Measurements from ENCODE around the gene RASSF1. TPM values are rescaled to one million over a fixed set of nuclear protein-coding genes. Genes with fewer than 3 reads are reported as not detected.
A peak's percentile ranks its signal among the peaks of the same experiment; 100 is the strongest.

The RASSF1 gene
- total and polyA plus RNA-seq, 2 of the 13 experiments (the other 11 are each of a cell fraction or from before 2014, with no cell fraction given), result 10.2 to 27.5 TPM

DNA sequence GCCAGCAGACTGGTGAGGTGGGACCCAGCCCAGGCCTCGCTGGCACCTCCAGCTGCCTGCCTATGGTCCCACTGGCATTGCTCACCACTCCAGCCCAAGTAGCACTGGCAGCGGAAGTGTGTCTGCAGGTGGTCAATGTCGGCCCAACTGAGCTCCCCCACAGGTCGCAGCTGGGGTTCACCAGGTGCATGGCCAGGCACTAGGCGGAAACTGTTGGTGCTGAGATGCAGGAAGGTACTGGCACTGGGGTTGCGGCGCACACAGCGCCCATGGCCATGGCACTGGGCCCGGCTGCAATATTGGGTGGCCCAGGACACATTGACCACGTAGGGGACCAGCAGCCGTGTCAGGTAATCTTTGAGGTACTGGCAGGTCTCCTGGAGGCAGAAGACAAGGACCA lies 22.5 kb downstream of the RASSF1 start (continued):
- TF ChIP-seq, protein P1, sequence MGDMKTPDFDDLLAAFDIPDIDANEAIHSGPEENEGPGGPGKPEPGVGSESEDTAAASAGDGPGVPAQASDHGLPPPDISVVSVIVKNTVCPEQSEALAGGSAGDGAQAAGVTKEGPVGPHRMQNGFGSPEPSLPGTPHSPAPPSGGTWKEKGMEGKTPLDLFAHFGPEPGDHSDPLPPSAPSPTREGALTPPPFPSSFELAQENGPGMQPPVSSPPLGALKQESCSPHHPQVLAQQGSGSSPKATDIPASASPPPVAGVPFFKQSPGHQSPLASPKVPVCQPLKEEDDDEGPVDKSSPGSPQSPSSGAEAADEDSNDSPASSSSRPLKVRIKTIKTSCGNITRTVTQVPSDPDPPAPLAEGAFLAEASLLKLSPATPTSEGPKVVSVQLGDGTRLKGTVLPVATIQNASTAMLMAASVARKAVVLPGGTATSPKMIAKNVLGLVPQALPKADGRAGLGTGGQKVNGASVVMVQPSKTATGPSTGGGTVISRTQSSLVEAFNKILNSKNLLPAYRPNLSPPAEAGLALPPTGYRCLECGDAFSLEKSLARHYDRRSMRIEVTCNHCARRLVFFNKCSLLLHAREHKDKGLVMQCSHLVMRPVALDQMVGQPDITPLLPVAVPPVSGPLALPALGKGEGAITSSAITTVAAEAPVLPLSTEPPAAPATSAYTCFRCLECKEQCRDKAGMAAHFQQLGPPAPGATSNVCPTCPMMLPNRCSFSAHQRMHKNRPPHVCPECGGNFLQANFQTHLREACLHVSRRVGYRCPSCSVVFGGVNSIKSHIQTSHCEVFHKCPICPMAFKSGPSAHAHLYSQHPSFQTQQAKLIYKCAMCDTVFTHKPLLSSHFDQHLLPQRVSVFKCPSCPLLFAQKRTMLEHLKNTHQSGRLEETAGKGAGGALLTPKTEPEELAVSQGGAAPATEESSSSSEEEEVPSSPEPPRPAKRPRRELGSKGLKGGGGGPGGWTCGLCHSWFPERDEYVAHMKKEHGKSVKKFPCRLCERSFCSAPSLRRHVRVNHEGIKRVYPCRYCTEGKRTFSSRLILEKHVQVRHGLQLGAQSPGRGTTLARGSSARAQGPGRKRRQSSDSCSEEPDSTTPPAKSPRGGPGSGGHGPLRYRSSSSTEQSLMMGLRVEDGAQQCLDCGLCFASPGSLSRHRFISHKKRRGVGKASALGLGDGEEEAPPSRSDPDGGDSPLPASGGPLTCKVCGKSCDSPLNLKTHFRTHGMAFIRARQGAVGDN (CRISPR knock-in tag; IDR thresholded peaks at IDR 0.05), result 0 out of 2 replicates have a peak, but pooled peaks have one; percentile 32
- TF ChIP-seq THYN1 (CRISPR knock-in tag; IDR thresholded peaks at IDR 0.05; ENCODE audit: borderline replicate concordance, low read depth), result no peak
- TF ChIP-seq ZNF572 (CRISPR knock-in tag; IDR thresholded peaks at IDR 0.05), result no peak
- no peak for TF ChIP-seq HES4 (CRISPR knock-in tag; IDR thresholded peaks at IDR 0.05; ENCODE audit: borderline replicate concordance)
- TF ChIP-seq, protein P2, sequence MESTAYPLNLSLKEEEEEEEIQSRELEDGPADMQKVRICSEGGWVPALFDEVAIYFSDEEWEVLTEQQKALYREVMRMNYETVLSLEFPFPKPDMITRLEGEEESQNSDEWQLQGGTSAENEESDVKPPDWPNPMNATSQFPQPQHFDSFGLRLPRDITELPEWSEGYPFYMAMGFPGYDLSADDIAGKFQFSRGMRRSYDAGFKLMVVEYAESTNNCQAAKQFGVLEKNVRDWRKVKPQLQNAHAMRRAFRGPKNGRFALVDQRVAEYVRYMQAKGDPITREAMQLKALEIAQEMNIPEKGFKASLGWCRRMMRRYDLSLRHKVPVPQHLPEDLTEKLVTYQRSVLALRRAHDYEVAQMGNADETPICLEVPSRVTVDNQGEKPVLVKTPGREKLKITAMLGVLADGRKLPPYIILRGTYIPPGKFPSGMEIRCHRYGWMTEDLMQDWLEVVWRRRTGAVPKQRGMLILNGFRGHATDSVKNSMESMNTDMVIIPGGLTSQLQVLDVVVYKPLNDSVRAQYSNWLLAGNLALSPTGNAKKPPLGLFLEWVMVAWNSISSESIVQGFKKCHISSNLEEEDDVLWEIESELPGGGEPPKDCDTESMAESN (CRISPR knock-in tag; conservative IDR thresholded peaks at IDR 0.05), result no peak
- TF ChIP-seq ZNF354B (CRISPR knock-in tag; IDR thresholded peaks at IDR 0.05), result no peak
- TF ChIP-seq NFE2 (CRISPR knock-in tag; IDR thresholded peaks at IDR 0.05), result no peak
- TF ChIP-seq AGO2 (optimal IDR thresholded peaks at IDR 0.05; ENCODE audit: low read depth, low read length), result peak; percentile 75
- no peak for TF ChIP-seq FLYWCH1 (CRISPR knock-in tag; IDR thresholded peaks at IDR 0.05)
- TF ChIP-seq ZNF749 (CRISPR knock-in tag; IDR thresholded peaks at IDR 0.05; ENCODE audit: borderline replicate concordance), result no peak
- TF ChIP-seq, protein P3, sequence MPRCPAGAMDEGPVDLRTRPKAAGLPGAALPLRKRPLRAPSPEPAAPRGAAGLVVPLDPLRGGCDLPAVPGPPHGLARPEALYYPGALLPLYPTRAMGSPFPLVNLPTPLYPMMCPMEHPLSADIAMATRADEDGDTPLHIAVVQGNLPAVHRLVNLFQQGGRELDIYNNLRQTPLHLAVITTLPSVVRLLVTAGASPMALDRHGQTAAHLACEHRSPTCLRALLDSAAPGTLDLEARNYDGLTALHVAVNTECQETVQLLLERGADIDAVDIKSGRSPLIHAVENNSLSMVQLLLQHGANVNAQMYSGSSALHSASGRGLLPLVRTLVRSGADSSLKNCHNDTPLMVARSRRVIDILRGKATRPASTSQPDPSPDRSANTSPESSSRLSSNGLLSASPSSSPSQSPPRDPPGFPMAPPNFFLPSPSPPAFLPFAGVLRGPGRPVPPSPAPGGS (CRISPR knock-in tag; IDR thresholded peaks at IDR 0.05), result no peak
- peak; percentile 36 for TF ChIP-seq RBFOX2 (IDR thresholded peaks at IDR 0.05; ENCODE audit: low read depth, low read length)
- no peak for TF ChIP-seq NR2F1 (CRISPR knock-in tag; IDR thresholded peaks at IDR 0.05)
- TF ChIP-seq HNRNPL (IDR thresholded peaks at IDR 0.05; ENCODE audit: low read depth, low read length), result 0 out of 2 replicates have a peak, but pooled peaks have one; percentile 39
- TF ChIP-seq SP4 (CRISPR knock-in tag; IDR thresholded peaks at IDR 0.05), result no peak
- TF ChIP-seq ZNF274 (CRISPR knock-in tag; IDR thresholded peaks at IDR 0.05), result no peak
- TF ChIP-seq MAFK (conservative IDR thresholded peaks at IDR 0.05 in 1 of 2, IDR thresholded peaks at IDR 0.05 in 1 of 2; ENCODE audit: low read length in 2 of 2), result no peak
